HepG2 (cell line): ENCODE data around the gene XRCC1. TPM values are rescaled to one million over a fixed set of nuclear protein-coding genes. Genes with fewer than 3 reads are reported as not detected.

Experiments used
- AGO1 ChIP-seq: fragments of 200-400 bp; formaldehyde crosslinking; IDR thresholded peaks from 2 replicates; pipeline ENCODE4 v1.6.1; 2017; ENCODE audit warnings: mild to moderate bottlenecking, low read depth, low read length, moderate library complexity; ENCODE audit not compliant: poor library complexity, severe bottlenecking
- ARNT2 ChIP-seq: sonication (generic); formaldehyde crosslinking; IDR thresholded peaks from 2 replicates; pipeline ENCODE4 v1.8.0; 2022; ENCODE audit warnings: mild to moderate bottlenecking, low read depth, missing genetic modification reagents, moderate library complexity
- BCL6 ChIP-seq: IDR thresholded peaks from 2 replicates; pipeline ENCODE4 v1.6.1; 2016; ENCODE audit warnings: missing genetic modification reagents, missing compliant biosample characterization
- BRCA1 ChIP-seq: sonication (generic); formaldehyde crosslinking; IDR thresholded peaks from 2 replicates; pipeline ENCODE4 v1.4.0; 2020; ENCODE audit warnings: missing genetic modification reagents
- KAT2B ChIP-seq: fragments of 150-350 bp; IDR thresholded peaks from 2 replicates; pipeline ENCODE4 v1.6.1; 2014; ENCODE audit warnings: low read depth, low read length, borderline replicate concordance
- KMT2B ChIP-seq: IDR thresholded peaks from 2 replicates; pipeline ENCODE4 v1.6.1; 2016; ENCODE audit warnings: missing genetic modification reagents, missing compliant biosample characterization
- LCORL ChIP-seq, 2 experiments: fragments of 450-650 bp in 1 of 2; sonication (generic) in 1 of 2; formaldehyde crosslinking in 1 of 2; IDR thresholded peaks; 2 replicates each; pipeline versions ENCODE4 v1.5.0 to v1.6.1; 2017 to 2020; ENCODE audit warnings: antibody characterized with exemption in 1 of 2, missing genetic modification reagents in 1 of 2
- MAZ ChIP-seq, 2 experiments: sonication (generic) in 1 of 2; formaldehyde crosslinking in 1 of 2; IDR thresholded peaks; 2 replicates each; pipeline versions ENCODE4 v1.5.0 to v1.6.1; 2012 to 2020; ENCODE audit warnings: low read depth in 2 of 2, mild to moderate bottlenecking in 2 of 2, borderline replicate concordance in 1 of 2, improper control_type of control experiment in 1 of 2, low read length in 1 of 2, missing genetic modification reagents in 1 of 2, moderate library complexity in 1 of 2
- MXI1 ChIP-seq: IDR thresholded peaks from 3 replicates; pipeline ENCODE4 v1.6.1; 2012; ENCODE audit warnings: low read depth, low read length, inconsistent platforms, borderline replicate concordance
- NCOR1 ChIP-seq: fragments of 200-600 bp; sonication (generic); IDR thresholded peaks from 2 replicates; pipeline ENCODE4 v1.7.0; 2017; ENCODE audit warnings: antibody characterized with exemption, low read length, borderline replicate concordance
- POLR2G ChIP-seq: fragments of 200-400 bp; formaldehyde crosslinking; IDR thresholded peaks from 2 replicates; pipeline ENCODE4 v1.6.1; 2018; ENCODE audit warnings: mild to moderate bottlenecking, low read depth, low read length, moderate library complexity
- PRDM4 ChIP-seq: sonication (generic); formaldehyde crosslinking; IDR thresholded peaks from 2 replicates; pipeline ENCODE4 v1.9.0; 2021; ENCODE audit warnings: missing genetic modification reagents, borderline replicate concordance
- RBAK ChIP-seq: sonication (generic); formaldehyde crosslinking; IDR thresholded peaks from 2 replicates; pipeline ENCODE4 v1.5.1; 2020; ENCODE audit warnings: mild to moderate bottlenecking, missing genetic modification reagents
- RCOR2 ChIP-seq: IDR thresholded peaks from 2 replicates; pipeline ENCODE4 v1.6.1; 2016; ENCODE audit warnings: missing biosample characterization, missing genetic modification reagents
- SIN3A ChIP-seq: IDR thresholded peaks from 2 replicates; pipeline ENCODE4 v1.6.1; 2011; ENCODE audit warnings: low read depth, mild to moderate bottlenecking, control low read depth, low read length, borderline replicate concordance
- SIX4 ChIP-seq: sonication (generic); formaldehyde crosslinking; IDR thresholded peaks from 2 replicates; pipeline ENCODE4 v1.4.0; 2020; ENCODE audit warnings: missing genetic modification reagents
- SMAD3 ChIP-seq: sonication (generic); formaldehyde crosslinking; IDR thresholded peaks from 2 replicates; pipeline ENCODE4 v1.4.0; 2020; ENCODE audit warnings: missing genetic modification reagents
- TAF1 ChIP-seq: sonication (generic); formaldehyde crosslinking; IDR thresholded peaks from 2 replicates; pipeline ENCODE4 v1.4.0; 2020; ENCODE audit warnings: missing genetic modification reagents
- THYN1 ChIP-seq: sonication (generic); formaldehyde crosslinking; IDR thresholded peaks from 2 replicates; pipeline ENCODE4 v1.8.1; 2023; ENCODE audit warnings: low read depth, mild to moderate bottlenecking, moderate library complexity, missing genetic modification reagents, borderline replicate concordance
- TSC22D2 ChIP-seq: sonication (generic); formaldehyde crosslinking; IDR thresholded peaks from 2 replicates; pipeline ENCODE4 v1.5.1; 2020; ENCODE audit warnings: missing genetic modification reagents, mild to moderate bottlenecking, borderline replicate concordance
- ZBTB42 ChIP-seq: sonication (generic); formaldehyde crosslinking; IDR thresholded peaks from 2 replicates; pipeline ENCODE4 v1.5.0; 2020; ENCODE audit warnings: mild to moderate bottlenecking, missing genetic modification reagents
- ZMAT5 ChIP-seq: sonication (generic); formaldehyde crosslinking; IDR thresholded peaks from 2 replicates; pipeline ENCODE4 v1.5.0; 2020; ENCODE audit warnings: mild to moderate bottlenecking, low read depth, missing genetic modification reagents, borderline replicate concordance
- ZNF570 ChIP-seq: sonication (generic); formaldehyde crosslinking; IDR thresholded peaks from 2 replicates; pipeline ENCODE4 v1.4.0; 2020; ENCODE audit warnings: mild to moderate bottlenecking, missing genetic modification reagents, borderline replicate concordance
- ZNF614 ChIP-seq: IDR thresholded peaks from 2 replicates; pipeline ENCODE4 v1.6.1; 2018; ENCODE audit warnings: missing biosample characterization, missing genetic modification reagents, inconsistent platforms, borderline replicate concordance
- ZNF768 ChIP-seq: sonication (generic); formaldehyde crosslinking; IDR thresholded peaks from 2 replicates; pipeline ENCODE4 v1.4.0; 2020; ENCODE audit warnings: missing genetic modification reagents
- ZNF816 ChIP-seq: sonication (generic); formaldehyde crosslinking; IDR thresholded peaks from 2 replicates; pipeline ENCODE4 v1.8.0; 2022; ENCODE audit warnings: missing genetic modification reagents, mild to moderate bottlenecking, borderline replicate concordance
- ZNF883 ChIP-seq: sonication (generic); formaldehyde crosslinking; IDR thresholded peaks from 2 replicates; pipeline ENCODE4 v1.5.1; 2020; ENCODE audit warnings: mild to moderate bottlenecking, missing genetic modification reagents; ENCODE audit errors: not compliant biosample characterization
- polyA plus RNA-seq, 8 experiments: library from polyadenylated mRNA; depleted of rRNA in 3 of 8; stranded (reverse) in 7 of 8; unstranded in 1 of 8; fragments of >200 nt; fragmentation: Illumina TruSeq in 4 of 8; extraction: Trizol in 4 of 8; gene quantifications; 2 replicates each; pipeline versions ENCODE4 v1.2.1 to v1.2.3, GENCODE V29; 2011 to 2016; ENCODE audit warnings: low read depth in 4 of 8, missing spikeins in 1 of 8, mixed read lengths in 1 of 8; ENCODE audit not compliant: insufficient read depth in 1 of 8
- total RNA-seq, 5 experiments: library from RNA; depleted of rRNA; stranded (reverse); fragments of >200 nt; fragmentation: Illumina TruSeq; extraction: Trizol; gene quantifications; 2 replicates each; pipeline ENCODE4 v1.2.3, GENCODE V29; 2016; ENCODE audit warnings: low read depth in 1 of 5

Gene XRCC1
- total and polyA plus RNA-seq, 2 of the 13 experiments (the other 11 are each of a cell fraction or from before 2014, with no cell fraction given) = 24.7 to 26.3 TPM

- TF ChIP-seq PRDM4 = no peak
- no peak for TF ChIP-seq ZBTB42
- TF ChIP-seq TAF1 = peak; percentile 42; the same call in 1 of the 2 replicates
- TF ChIP-seq ZNF816 (CRISPR knock-in tag) = no peak
- TF ChIP-seq SIN3A = peak; percentile 93
- no peak for TF ChIP-seq AGO1
- no peak for TF ChIP-seq RCOR2
- TF ChIP-seq ZNF768 (CRISPR knock-in tag) = no peak
- TF ChIP-seq SMAD3 = no peak
- no peak for TF ChIP-seq ARNT2 (CRISPR knock-in tag)
- TF ChIP-seq THYN1 (CRISPR knock-in tag) = no peak
- TF ChIP-seq ZNF614 (CRISPR knock-in tag) = no peak
- peak; percentile 75; the same call in 1 of the 2 replicates for TF ChIP-seq MAZ (IDR thresholded peaks at IDR 0.05; ENCODE audit: borderline replicate concordance, low read depth, low read length)
- TF ChIP-seq MAZ (CRISPR knock-in tag; IDR thresholded peaks at IDR 0.05; ENCODE audit: low read depth) = no peak
- no peak for TF ChIP-seq ZNF883 (CRISPR knock-in tag)
- peak; percentile 70 for TF ChIP-seq POLR2G
- TF ChIP-seq BRCA1 (CRISPR knock-in tag) = no peak
- no peak for TF ChIP-seq LCORL (IDR thresholded peaks at IDR 0.05)
- no peak for TF ChIP-seq LCORL (CRISPR knock-in tag; IDR thresholded peaks at IDR 0.05)
- no peak for TF ChIP-seq KAT2B
- no peak for TF ChIP-seq SIX4
- no peak for TF ChIP-seq ZMAT5
- no peak for TF ChIP-seq BCL6 (CRISPR knock-in tag)
- no peak for TF ChIP-seq TSC22D2 (CRISPR knock-in tag)
- TF ChIP-seq ZNF570 (CRISPR knock-in tag) = no peak
- TF ChIP-seq RBAK = no peak
- peak; percentile 93 for TF ChIP-seq MXI1
- no peak for TF ChIP-seq KMT2B (CRISPR knock-in tag)
- TF ChIP-seq NCOR1 = no peak
Measured at GRCh38 chr19:43575156-43575950, at the start of gene XRCC1, which contains the start of gene PINLYP (continued).
